ENCODE measurements around the gene CHD1L.

The CHD1L gene

GRCh38 chr1:147266381-147266780 is 23.9 kb downstream of the CHD1L start:
- no peak for DNase-seq (ENCODE audit: low read depth)
- TF ChIP-seq, protein P1, sequence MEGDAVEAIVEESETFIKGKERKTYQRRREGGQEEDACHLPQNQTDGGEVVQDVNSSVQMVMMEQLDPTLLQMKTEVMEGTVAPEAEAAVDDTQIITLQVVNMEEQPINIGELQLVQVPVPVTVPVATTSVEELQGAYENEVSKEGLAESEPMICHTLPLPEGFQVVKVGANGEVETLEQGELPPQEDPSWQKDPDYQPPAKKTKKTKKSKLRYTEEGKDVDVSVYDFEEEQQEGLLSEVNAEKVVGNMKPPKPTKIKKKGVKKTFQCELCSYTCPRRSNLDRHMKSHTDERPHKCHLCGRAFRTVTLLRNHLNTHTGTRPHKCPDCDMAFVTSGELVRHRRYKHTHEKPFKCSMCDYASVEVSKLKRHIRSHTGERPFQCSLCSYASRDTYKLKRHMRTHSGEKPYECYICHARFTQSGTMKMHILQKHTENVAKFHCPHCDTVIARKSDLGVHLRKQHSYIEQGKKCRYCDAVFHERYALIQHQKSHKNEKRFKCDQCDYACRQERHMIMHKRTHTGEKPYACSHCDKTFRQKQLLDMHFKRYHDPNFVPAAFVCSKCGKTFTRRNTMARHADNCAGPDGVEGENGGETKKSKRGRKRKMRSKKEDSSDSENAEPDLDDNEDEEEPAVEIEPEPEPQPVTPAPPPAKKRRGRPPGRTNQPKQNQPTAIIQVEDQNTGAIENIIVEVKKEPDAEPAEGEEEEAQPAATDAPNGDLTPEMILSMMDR (IDR thresholded peaks at IDR 0.05; ENCODE audit: insufficient read depth, low read depth, low read length, missing control alignments), result no peak
- no peak overlapping the region for H3K4me3 ChIP-seq (ENCODE audit: low read depth, low read length)

- H3K4me3 ChIP-seq (ENCODE audit: low read depth, low read length), result no peak overlapping the region
- TF ChIP-seq, protein P1 (IDR thresholded peaks at IDR 0.05; ENCODE audit: insufficient read depth, low read depth, low read length, missing control alignments), result no peak
- DNase-seq (ENCODE audit: low read depth), result no peak
These were observed 25.2 kb downstream of the CHD1L start for GRCh38 chr1:147267711-147268110.

DNA sequence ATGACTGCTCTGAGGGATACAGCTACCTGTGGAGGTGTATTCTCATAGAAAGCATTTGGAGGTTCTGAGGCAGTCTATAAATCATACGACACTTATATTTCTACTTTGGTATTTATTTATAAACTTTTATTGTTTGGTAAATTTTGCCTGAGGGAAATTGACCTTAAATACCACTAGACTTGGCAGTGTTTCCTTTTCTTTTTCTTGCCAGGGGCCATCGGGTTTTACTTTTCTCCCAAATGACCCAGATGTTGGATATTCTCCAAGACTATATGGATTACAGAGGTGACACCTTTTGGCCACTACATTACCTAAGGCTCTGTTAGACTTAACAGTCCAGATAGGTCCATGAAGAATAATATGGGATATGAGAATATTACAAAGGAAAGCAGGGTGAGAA is 28.2 kb downstream of the CHD1L start:
- H3K4me3 ChIP-seq (ENCODE audit: low read depth, low read length), result no peak overlapping the region
- TF ChIP-seq, protein P1 (IDR thresholded peaks at IDR 0.05; ENCODE audit: insufficient read depth, low read depth, low read length, missing control alignments), result no peak
- DNase-seq (ENCODE audit: low read depth), result no peak

- DNase-seq (ENCODE audit: low read depth), result no peak
- H3K4me3 ChIP-seq (ENCODE audit: low read depth, low read length), result no peak overlapping the region
- TF ChIP-seq, protein P1 (IDR thresholded peaks at IDR 0.05; ENCODE audit: insufficient read depth, low read depth, low read length, missing control alignments), result no peak
These were observed 29.6 kb downstream of the CHD1L start for GRCh38 chr1:147272042-147272441.

GRCh38 chr1:147273409-147274336 is 31.2 kb downstream of the CHD1L start:
- peak; percentile 65 for DNase-seq (ENCODE audit: low read depth)
- no peak overlapping the region for H3K4me3 ChIP-seq (ENCODE audit: low read depth, low read length)
- TF ChIP-seq, protein P1 (IDR thresholded peaks at IDR 0.05; ENCODE audit: insufficient read depth, low read depth, low read length, missing control alignments), result peak; percentile 39

DNA sequence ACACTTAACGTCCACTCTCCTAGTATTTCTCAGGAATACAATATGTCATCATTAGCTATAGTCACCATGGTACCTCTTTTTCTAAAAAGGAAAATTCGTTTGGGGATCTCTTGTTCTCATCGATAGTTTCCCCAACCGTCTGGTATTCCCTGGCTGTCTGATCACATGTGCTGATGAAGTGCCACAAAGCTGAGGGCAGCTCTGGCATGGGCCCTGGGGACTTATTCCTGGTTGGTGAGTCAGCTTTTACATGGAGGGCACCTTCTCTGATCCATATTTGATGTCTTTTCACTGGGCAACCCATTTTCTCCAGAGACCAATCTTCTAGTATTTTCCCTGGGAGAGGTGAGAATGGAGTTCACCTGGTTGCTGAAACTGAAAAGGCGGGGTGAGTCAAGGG is 39.5 kb downstream of the CHD1L start:
- no peak overlapping the region for H3K4me3 ChIP-seq (ENCODE audit: low read depth, low read length)
- TF ChIP-seq, protein P1 (IDR thresholded peaks at IDR 0.05; ENCODE audit: insufficient read depth, low read depth, low read length, missing control alignments), result no peak

More for the DNA sequence above, 39.5 kb downstream of the CHD1L start:
- no peak for DNase-seq (ENCODE audit: low read depth)
